Measurements from ENCODE around the gene HBP1. TPM values are rescaled to one million over a fixed set of nuclear protein-coding genes. Genes with fewer than 3 reads are reported as not detected.
A peak's percentile ranks its signal among the peaks of the same experiment; 100 is the strongest.

The HBP1 gene
- total and polyA plus RNA-seq, 2 of the 13 experiments (the other 11 are each of a cell fraction or from before 2014, with no cell fraction given): 22.9 to 44.1 TPM

DNA sequence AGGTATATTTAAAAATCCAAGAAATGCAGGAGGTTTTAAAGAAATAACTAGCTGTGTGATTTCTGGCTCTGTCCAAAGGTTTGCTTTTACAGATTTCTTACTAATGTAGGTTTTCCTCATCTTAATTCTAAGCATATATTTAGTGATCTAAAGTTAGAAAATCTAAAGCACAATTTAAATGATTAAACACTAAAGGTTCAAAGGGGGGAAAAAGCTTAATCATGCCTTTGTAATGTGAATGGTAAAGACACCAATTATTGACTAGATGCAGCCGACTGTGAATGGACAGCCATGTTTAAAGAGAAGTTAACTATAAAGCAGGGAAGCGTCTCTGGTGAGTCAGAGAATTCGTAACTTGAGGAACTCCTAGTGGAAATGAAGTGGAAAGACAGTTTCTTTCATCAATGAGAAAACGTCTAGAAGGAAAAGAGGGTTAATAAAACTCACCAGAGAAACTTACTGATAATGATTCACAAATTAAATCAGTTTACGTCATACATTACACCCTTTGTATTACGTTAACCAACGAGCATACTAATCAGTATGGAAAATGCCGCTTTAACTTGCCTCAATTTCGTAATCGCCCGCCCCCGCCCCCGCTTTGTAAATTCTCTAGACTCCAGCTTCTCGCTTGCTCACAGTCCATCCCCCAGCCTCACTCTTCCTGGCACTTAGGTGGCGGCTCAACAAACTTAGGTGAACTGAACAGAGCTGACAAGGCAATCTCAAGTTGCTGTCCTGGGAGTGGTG is 1.1 kb upstream of the HBP1 start (continued):
- TF ChIP-seq, protein P1, sequence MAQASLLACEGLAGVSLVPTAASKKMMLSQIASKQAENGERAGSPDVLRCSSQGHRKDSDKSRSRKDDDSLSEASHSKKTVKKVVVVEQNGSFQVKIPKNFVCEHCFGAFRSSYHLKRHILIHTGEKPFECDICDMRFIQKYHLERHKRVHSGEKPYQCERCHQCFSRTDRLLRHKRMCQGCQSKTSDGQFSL (CRISPR knock-in tag; IDR thresholded peaks at IDR 0.05): no peak
- no peak for TF ChIP-seq ZNF296 (CRISPR knock-in tag; conservative IDR thresholded peaks at IDR 0.05)
- TF ChIP-seq ZNF629 (CRISPR knock-in tag; conservative IDR thresholded peaks at IDR 0.05): no peak
- TF ChIP-seq NKX3-1 (CRISPR knock-in tag; IDR thresholded peaks at IDR 0.05): peak; percentile 24; the same call in 1 of the 2 replicates
- no peak for TF ChIP-seq ZNF260 (CRISPR knock-in tag; IDR thresholded peaks at IDR 0.05; ENCODE audit: borderline replicate concordance, low read depth)
- TF ChIP-seq PHF21A (CRISPR knock-in tag; IDR thresholded peaks at IDR 0.05): peak; percentile 64
- TF ChIP-seq MAZ (IDR thresholded peaks at IDR 0.05; ENCODE audit: borderline replicate concordance, low read depth, low read length): 0 out of 2 replicates have a peak, but pooled peaks have one; percentile 19
- no peak for TF ChIP-seq MAZ (CRISPR knock-in tag; IDR thresholded peaks at IDR 0.05; ENCODE audit: low read depth)
- peak; percentile 70; the same call in 1 of the 2 replicates for TF ChIP-seq ZNF670 (CRISPR knock-in tag; IDR thresholded peaks at IDR 0.05; ENCODE audit: borderline replicate concordance)
- TF ChIP-seq GABPA (IDR thresholded peaks at IDR 0.05; ENCODE audit: low read depth, low read length): no peak
- no peak for TF ChIP-seq GABPA (CRISPR knock-in tag; IDR thresholded peaks at IDR 0.05; ENCODE audit: low read depth)
- peak; percentile 34; the same call in 1 of the 2 replicates for TF ChIP-seq JUND (CRISPR knock-in tag; IDR thresholded peaks at IDR 0.05)
- TF ChIP-seq ZNF780A (CRISPR knock-in tag; IDR thresholded peaks at IDR 0.05): no peak
- TF ChIP-seq ELF4 (CRISPR knock-in tag; IDR thresholded peaks at IDR 0.05; ENCODE audit: borderline replicate concordance): 0 out of 2 replicates have a peak, but pooled peaks have one; percentile 78
- 0 out of 2 replicates have a peak, but pooled peaks have one; percentile 23 for TF ChIP-seq ZNF281 (CRISPR knock-in tag; IDR thresholded peaks at IDR 0.05; ENCODE audit: borderline replicate concordance)
- TF ChIP-seq GATAD2A (CRISPR knock-in tag; IDR thresholded peaks at IDR 0.05): 0 out of 2 replicates have a peak, but pooled peaks have one; percentile 40
- no peak for TF ChIP-seq PHF5A (CRISPR knock-in tag; IDR thresholded peaks at IDR 0.05; ENCODE audit: low read depth, unreplicated experiment)
- no peak for TF ChIP-seq ZNF563 (CRISPR knock-in tag; IDR thresholded peaks at IDR 0.05)
- peak; percentile 52; the same call in 1 of the 2 replicates for TF ChIP-seq ARID2 (CRISPR knock-in tag; IDR thresholded peaks at IDR 0.05; ENCODE audit: borderline replicate concordance)
- 0 out of 2 replicates have a peak, but pooled peaks have one; percentile 24 for TF ChIP-seq NAIF1 (CRISPR knock-in tag; IDR thresholded peaks at IDR 0.05; ENCODE audit: borderline replicate concordance)
- 0 out of 2 replicates have a peak, but pooled peaks have one; percentile 9 for TF ChIP-seq NFYC (CRISPR knock-in tag; IDR thresholded peaks at IDR 0.05)
- no peak for TF ChIP-seq EHMT2 (IDR thresholded peaks at IDR 0.05; ENCODE audit: borderline replicate concordance, low read depth, low read length)
- no peak for TF ChIP-seq ZNF644 (CRISPR knock-in tag; IDR thresholded peaks at IDR 0.05; ENCODE audit: low read depth)
- no peak for TF ChIP-seq DR1 (CRISPR knock-in tag; IDR thresholded peaks at IDR 0.05)
- TF ChIP-seq SIN3A (IDR thresholded peaks at IDR 0.05; ENCODE audit: borderline replicate concordance, low read depth, low read length): no peak
- TF ChIP-seq, protein P2, sequence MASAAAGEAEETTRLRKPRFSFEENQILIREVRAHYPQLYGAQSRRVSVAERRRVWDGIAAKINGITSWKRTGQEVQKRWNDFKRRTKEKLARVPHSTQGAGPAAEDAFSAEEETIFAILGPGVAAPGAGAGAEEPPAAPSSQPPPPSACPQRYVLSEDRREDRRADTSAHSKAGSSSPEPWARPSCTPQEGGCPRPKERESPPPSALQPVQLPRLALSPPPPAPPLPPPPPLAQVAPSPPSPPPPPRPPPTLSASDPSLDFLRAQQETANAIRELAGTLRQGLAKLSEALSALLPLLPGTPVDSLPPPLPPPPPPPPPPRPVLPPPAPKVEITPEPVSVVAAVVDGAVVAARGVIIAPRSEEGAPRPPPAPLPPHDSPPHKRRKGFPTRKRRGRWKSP (CRISPR knock-in tag; IDR thresholded peaks at IDR 0.05): no peak
- TF ChIP-seq GTF3A (CRISPR knock-in tag; conservative IDR thresholded peaks at IDR 0.05): no peak
- no peak; the same call in 1 of the 2 replicates for TF ChIP-seq MEIS2 (CRISPR knock-in tag; IDR thresholded peaks at IDR 0.05)

All from HepG2 (cell line).